Type B pancreatic cell (in vitro differentiated cells): ENCODE results near the gene SLC25A21. TPM values are rescaled to one million over a fixed set of nuclear protein-coding genes. Genes with fewer than 3 reads are reported as not detected.

Experiments
- DNase-seq: peaks from one replicate; pipeline ENCODE4 v3.0.0; 2021; ENCODE audit warnings: mixed read lengths; ENCODE audit not compliant: unreplicated experiment; ENCODE audit errors: extremely low spot score
- H3K27ac Mint-ChIP-seq: 2 replicates; pipeline ENCODE4 v1.8.0; 2021; ENCODE audit warnings: mild to moderate bottlenecking, mixed read lengths
- H3K27me3 Mint-ChIP-seq: 2 replicates; pipeline ENCODE4 v1.8.0; 2021; ENCODE audit warnings: mixed read lengths
- H3K36me3 Mint-ChIP-seq: 2 replicates; pipeline ENCODE4 v1.8.0; 2021; ENCODE audit warnings: mixed read lengths
- H3K4me1 Mint-ChIP-seq: one replicate; pipeline ENCODE4 v1.8.0; 2021; ENCODE audit warnings: mixed read lengths; ENCODE audit not compliant: unreplicated experiment
- H3K4me3 Mint-ChIP-seq: 2 replicates; pipeline ENCODE4 v1.8.0; 2021; ENCODE audit warnings: mild to moderate bottlenecking, mixed read lengths
- H3K9me3 Mint-ChIP-seq: 2 replicates; pipeline ENCODE4 v1.8.0; 2021; ENCODE audit warnings: mixed read lengths
- CTCF ChIP-seq: fragments of 200-600 bp; sonication (generic); conservative IDR thresholded peaks from 2 replicates; pipeline ENCODE4 v1.5.0; 2021; ENCODE audit warnings: antibody characterized with exemption, mild to moderate bottlenecking
- total RNA-seq: library from RNA; stranded (reverse); gene quantifications from 2 replicates; pipeline ENCODE4 v1.2.1, GENCODE V29; 2021; ENCODE audit warnings: low replicate concordance

Gene SLC25A21
- total RNA-seq, 1 donor from 2014 or later, result 0.58 TPM

- Mint-ChIP-seq H3K27ac (no peak overlapping the region), H3K36me3 (no peaks in the 10 kb centered on the region), H3K4me1 (peaks cover 11% of the 10 kb centered on the region), H3K27me3 (peaks cover 100% of the 10 kb centered on the region), H3K4me3 (peak overlapping the region; percentile 22), H3K9me3 (no peaks in the 10 kb centered on the region)
- DNase-seq, result no peak
- TF ChIP-seq CTCF, result no peak
Observed at GRCh38 chr14:36654794-36655381, 517.5 kb downstream of the SLC25A21 start.

- no peak for TF ChIP-seq CTCF
- Mint-ChIP-seq H3K9me3 (no peaks in the 10 kb centered on the region), H3K27me3 (peaks cover 100% of the 10 kb centered on the region), H3K4me3 (peak overlapping the region; percentile 22), H3K4me1 (peaks cover 9% of the 10 kb centered on the region), H3K36me3 (no peaks in the 10 kb centered on the region), H3K27ac (no peak overlapping the region)
- no peak for DNase-seq
Observed at GRCh38 chr14:36653962-36654793, 518.2 kb downstream of the SLC25A21 start.

GRCh38 chr14:36653413-36653812, 519.0 kb downstream of the SLC25A21 start:
- Mint-ChIP-seq H3K27ac (no peak overlapping the region), H3K36me3 (no peaks in the 10 kb centered on the region), H3K9me3 (no peaks in the 10 kb centered on the region), H3K4me1 (peaks cover 5% of the 10 kb centered on the region), H3K4me3 (no peak overlapping the region), H3K27me3 (peaks cover 100% of the 10 kb centered on the region)
- no peak for DNase-seq
- TF ChIP-seq CTCF, result no peak

GRCh38 chr14:36652542-36653201, 519.7 kb downstream of the SLC25A21 start:
- no peak for TF ChIP-seq CTCF
- Mint-ChIP-seq H3K27ac (no peak overlapping the region), H3K36me3 (no peaks in the 10 kb centered on the region), H3K9me3 (no peaks in the 10 kb centered on the region), H3K4me1 (peaks cover 5% of the 10 kb centered on the region), H3K4me3 (no peak overlapping the region), H3K27me3 (peaks cover 100% of the 10 kb centered on the region)
- no peak for DNase-seq

GRCh38 chr14:36649872-36650650, 522.3 kb downstream of the SLC25A21 start:
- DNase-seq, result no peak
- Mint-ChIP-seq H3K36me3 (no peaks in the 10 kb centered on the region), H3K4me3 (no peak overlapping the region), H3K27me3 (peaks cover 98% of the 10 kb centered on the region), H3K4me1 (no peaks in the 10 kb centered on the region), H3K9me3 (no peaks in the 10 kb centered on the region), H3K27ac (no peak overlapping the region)
- no peak for TF ChIP-seq CTCF
